Neural progenitor cell (in vitro differentiated cells): Measurements from ENCODE around the gene CWC22. TPM values are rescaled to one million over a fixed set of nuclear protein-coding genes. Genes with fewer than 3 reads are reported as not detected.

ENCODE experiments used
- DNase-seq: peaks from one replicate; pipeline ENCODE4 v3.0.0-alpha.2; 2016; ENCODE audit warnings: low spot score
- H2AFZ ChIP-seq: fragments of 200-600 bp; sonication (generic); replicated peaks from 2 replicates; pipeline ENCODE4 v1.6.1; 2016; ENCODE audit warnings: antibody characterized with exemption
- H3F3A ChIP-seq: fragments of 200-600 bp; sonication (generic); 2 replicates; pipeline ENCODE4 v1.6.1; 2016; ENCODE audit warnings: antibody characterized with exemption, low read depth
- H3K27ac ChIP-seq: fragments of 200-600 bp; sonication (generic); 2 replicates; pipeline ENCODE4 v1.5.1; 2016; ENCODE audit warnings: mild to moderate bottlenecking
- H3K27me3 ChIP-seq: fragments of 200-600 bp; sonication (generic); 2 replicates; pipeline ENCODE4 v1.6.1; 2016; ENCODE audit warnings: mild to moderate bottlenecking, moderate library complexity
- H3K36me3 ChIP-seq: fragments of 200-600 bp; sonication (generic); 2 replicates; pipeline ENCODE4 v1.5.1; 2016
- H3K4me1 ChIP-seq: fragments of 200-600 bp; sonication (generic); 2 replicates; pipeline ENCODE4 v1.6.1; 2016; ENCODE audit warnings: mixed run types
- H3K4me2 ChIP-seq: fragments of 200-600 bp; sonication (generic); 2 replicates; pipeline ENCODE4 v1.6.1; 2016
- H3K4me3 ChIP-seq: fragments of 200-600 bp; sonication (generic); 2 replicates; pipeline ENCODE4 v1.5.1; 2016
- H3K79me2 ChIP-seq: fragments of 200-600 bp; sonication (generic); 2 replicates; pipeline ENCODE4 v1.6.1; 2016; ENCODE audit warnings: low read depth
- H3K9ac ChIP-seq: fragments of 200-600 bp; sonication (generic); 2 replicates; pipeline ENCODE4 v1.6.1; 2016
- H3K9me3 ChIP-seq: fragments of 200-600 bp; sonication (generic); 2 replicates; pipeline ENCODE4 v1.5.1; 2016; ENCODE audit warnings: low read depth
- H4K20me1 ChIP-seq: fragments of 200-600 bp; sonication (generic); 2 replicates; pipeline ENCODE4 v1.6.1; 2016; ENCODE audit warnings: low read depth
- H3K27ac Mint-ChIP-seq: 3 replicates; pipeline ENCODE4 v1.8.0; 2021; ENCODE audit warnings: mixed read lengths
- H3K27me3 Mint-ChIP-seq: 2 replicates; pipeline ENCODE4 v1.8.0; 2022; ENCODE audit warnings: low read depth, mild to moderate bottlenecking, inconsistent platforms, moderate library complexity, mixed read lengths; ENCODE audit not compliant: insufficient read depth
- H3K36me3 Mint-ChIP-seq: 3 replicates; pipeline ENCODE4 v1.8.0; 2021; ENCODE audit warnings: mixed read lengths
- H3K4me1 Mint-ChIP-seq: 3 replicates; pipeline ENCODE4 v1.8.0; 2021; ENCODE audit warnings: mixed read lengths
- H3K4me3 Mint-ChIP-seq: 3 replicates; pipeline ENCODE4 v1.8.0; 2021; ENCODE audit warnings: mild to moderate bottlenecking, moderate library complexity, mixed read lengths
- H3K9me3 Mint-ChIP-seq: 3 replicates; pipeline ENCODE4 v1.8.0; 2020; ENCODE audit warnings: mixed read lengths
- EZH2 ChIP-seq: fragments of 200-600 bp; sonication (generic); IDR thresholded peaks from 2 replicates; pipeline ENCODE4 v1.6.1; 2017; ENCODE audit warnings: antibody characterized with exemption, mild to moderate bottlenecking, moderate library complexity
- EZH2phosphoT487 ChIP-seq: fragments of 200-600 bp; sonication (generic); IDR thresholded peaks from 2 replicates; pipeline ENCODE4 v1.6.1; 2017; ENCODE audit warnings: antibody characterized with exemption
- total RNA-seq: library from RNA; depleted of rRNA; stranded (reverse); fragments of >200 nt; gene quantifications from 2 replicates; pipeline ENCODE4 v1.2.3, GENCODE V29; 2015; ENCODE audit warnings: low replicate concordance
- TF ChIP-seq, protein P1 (sequence below): fragments of 200-600 bp; sonication (generic); IDR thresholded peaks from 2 replicates; pipeline ENCODE4 v1.5.1; 2017; ENCODE audit warnings: antibody characterized with exemption, mild to moderate bottlenecking

Gene CWC22
- total RNA-seq, 1 donor from 2014 or later: 60.2 TPM

DNA sequence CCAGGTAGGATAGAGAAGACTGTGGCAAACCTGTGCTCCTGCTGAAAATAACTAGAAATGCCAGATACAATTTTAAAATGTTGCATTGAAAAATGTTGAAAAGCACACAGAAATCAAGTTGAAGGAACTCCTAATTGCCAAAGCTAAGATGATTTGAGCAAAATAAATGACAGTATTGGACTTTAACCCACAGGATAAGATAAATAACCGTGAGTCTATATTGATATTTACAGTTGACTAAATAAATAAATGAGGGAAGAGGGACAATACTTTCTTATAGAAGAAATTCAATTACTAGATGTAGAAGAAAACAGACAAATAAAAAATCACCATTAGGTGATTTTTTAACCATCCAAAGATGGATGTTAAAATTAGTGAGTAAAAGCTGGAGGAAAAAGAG lies 59.0 kb downstream of the CWC22 start:
- no peaks in the 10 kb centered on the region for H3K9me3 Mint-ChIP-seq
- H4K20me1 ChIP-seq: no peaks in the 10 kb centered on the region

DNA sequence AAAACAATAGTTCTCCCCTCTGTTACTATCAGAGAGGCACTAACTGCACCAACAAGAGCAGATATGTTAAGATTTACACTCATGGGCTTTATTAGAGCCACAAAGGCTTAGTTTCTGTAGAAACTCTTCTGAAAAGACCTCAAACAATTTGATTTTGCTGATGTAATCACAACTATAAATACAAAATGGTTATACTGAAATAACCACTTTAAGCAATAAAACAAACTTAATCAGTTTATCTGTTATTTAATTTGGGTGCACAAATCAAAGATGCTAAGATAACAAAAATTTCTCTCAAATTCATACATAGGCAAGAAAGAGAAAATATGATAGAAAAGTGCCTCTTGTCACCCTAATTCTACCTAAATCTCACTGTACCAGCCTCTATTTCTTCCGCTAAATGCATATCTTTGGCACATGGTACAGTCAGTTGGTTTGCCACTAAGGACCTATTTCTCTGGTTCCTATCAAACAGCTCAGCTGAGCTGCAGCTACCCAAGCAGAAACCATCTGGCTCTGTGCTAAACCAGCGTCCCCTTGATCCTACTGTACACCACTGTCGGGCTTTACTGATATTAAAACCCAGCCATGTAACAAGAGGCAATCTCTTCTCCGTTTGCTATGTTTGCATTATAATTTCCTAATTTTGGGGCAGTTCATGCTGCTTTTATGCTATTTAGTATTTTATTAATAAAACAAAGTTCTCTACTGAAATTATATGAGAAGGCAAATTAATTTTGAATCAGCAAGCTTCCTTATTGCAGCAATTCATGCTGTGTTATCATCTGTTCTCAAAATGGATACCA lies 60.1 kb downstream of the CWC22 start:
- H3K4me1 Mint-ChIP-seq: no peaks in the 10 kb centered on the region
- H3K79me2 ChIP-seq: no peaks in the 10 kb centered on the region
- H3K9me3 ChIP-seq: no peaks in the 10 kb centered on the region
- H3K4me3 ChIP-seq: no peak overlapping the region
- no peak overlapping the region for H2AFZ ChIP-seq
- H3K9me3 Mint-ChIP-seq: no peaks in the 10 kb centered on the region
- H4K20me1 ChIP-seq: no peaks in the 10 kb centered on the region
- no peak overlapping the region for H3K27ac ChIP-seq
- H3K9ac ChIP-seq: no peak overlapping the region
- no peak overlapping the region for H3K4me2 ChIP-seq
- H3K4me3 Mint-ChIP-seq: no peak overlapping the region
- H3K27ac Mint-ChIP-seq: no peak overlapping the region
- peaks cover 15% of the 10 kb centered on the region for H3F3A ChIP-seq
- no peaks in the 10 kb centered on the region for H3K27me3 ChIP-seq
- peaks cover 39% of the 10 kb centered on the region for H3K36me3 ChIP-seq
- H3K4me1 ChIP-seq: peaks cover 21% of the 10 kb centered on the region
- H3K36me3 Mint-ChIP-seq: peaks cover 31% of the 10 kb centered on the region
- no peak for TF ChIP-seq EZH2
- TF ChIP-seq EZH2phosphoT487: no peak
- TF ChIP-seq, protein P1, sequence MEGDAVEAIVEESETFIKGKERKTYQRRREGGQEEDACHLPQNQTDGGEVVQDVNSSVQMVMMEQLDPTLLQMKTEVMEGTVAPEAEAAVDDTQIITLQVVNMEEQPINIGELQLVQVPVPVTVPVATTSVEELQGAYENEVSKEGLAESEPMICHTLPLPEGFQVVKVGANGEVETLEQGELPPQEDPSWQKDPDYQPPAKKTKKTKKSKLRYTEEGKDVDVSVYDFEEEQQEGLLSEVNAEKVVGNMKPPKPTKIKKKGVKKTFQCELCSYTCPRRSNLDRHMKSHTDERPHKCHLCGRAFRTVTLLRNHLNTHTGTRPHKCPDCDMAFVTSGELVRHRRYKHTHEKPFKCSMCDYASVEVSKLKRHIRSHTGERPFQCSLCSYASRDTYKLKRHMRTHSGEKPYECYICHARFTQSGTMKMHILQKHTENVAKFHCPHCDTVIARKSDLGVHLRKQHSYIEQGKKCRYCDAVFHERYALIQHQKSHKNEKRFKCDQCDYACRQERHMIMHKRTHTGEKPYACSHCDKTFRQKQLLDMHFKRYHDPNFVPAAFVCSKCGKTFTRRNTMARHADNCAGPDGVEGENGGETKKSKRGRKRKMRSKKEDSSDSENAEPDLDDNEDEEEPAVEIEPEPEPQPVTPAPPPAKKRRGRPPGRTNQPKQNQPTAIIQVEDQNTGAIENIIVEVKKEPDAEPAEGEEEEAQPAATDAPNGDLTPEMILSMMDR: no peak
- DNase-seq: no peak
- H3K27me3 Mint-ChIP-seq: no peaks in the 10 kb centered on the region

More for the DNA sequence above, 59.0 kb downstream of the CWC22 start:
- Histone ChIP-seq H3K79me2 (no peaks in the 10 kb centered on the region), H3K27me3 (no peaks in the 10 kb centered on the region), H3K9me3 (no peaks in the 10 kb centered on the region), H3K9ac (no peak overlapping the region), H3K27ac (peak overlapping the region; percentile 5), H3K4me3 (no peak overlapping the region), H3K4me2 (no peak overlapping the region), H2AFZ (no peak overlapping the region), H3F3A (peaks cover 5% of the 10 kb centered on the region), H3K4me1 (peaks cover 11% of the 10 kb centered on the region), H3K36me3 (peaks cover 46% of the 10 kb centered on the region)
- TF ChIP-seq EZH2 (no peak), EZH2phosphoT487 (no peak)
- TF ChIP-seq, protein P1: no peak
- no peaks in the 10 kb centered on the region for H3K4me1 Mint-ChIP-seq
- no peak overlapping the region for H3K27ac Mint-ChIP-seq
- no peak for DNase-seq
- peaks cover 28% of the 10 kb centered on the region for H3K36me3 Mint-ChIP-seq
- H3K27me3 Mint-ChIP-seq: no peaks in the 10 kb centered on the region
- no peak overlapping the region for H3K4me3 Mint-ChIP-seq

DNA sequence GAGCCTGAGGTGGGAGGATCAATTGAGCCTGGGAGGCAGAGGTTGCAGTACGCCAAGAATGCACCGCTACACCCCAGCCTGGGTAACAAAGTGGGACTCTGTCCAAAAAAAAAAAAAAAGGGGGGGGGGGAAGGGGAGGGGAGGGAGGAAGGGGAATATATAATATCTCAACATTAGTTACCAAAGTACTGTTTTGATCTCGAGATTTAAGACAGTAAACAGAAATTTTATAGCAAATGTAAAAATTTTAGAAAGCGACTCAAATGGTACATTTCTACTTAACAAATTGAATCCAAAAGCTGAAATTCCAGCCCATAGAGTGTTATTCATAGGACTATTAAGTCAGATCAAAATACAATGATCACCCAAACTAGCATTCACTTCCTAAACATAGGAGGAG lies 60.8 kb downstream of the CWC22 start:
- H3K9me3 Mint-ChIP-seq: no peaks in the 10 kb centered on the region
- peaks cover 18% of the 10 kb centered on the region for H3F3A ChIP-seq
- DNase-seq: no peak
- H3K4me1 Mint-ChIP-seq: no peaks in the 10 kb centered on the region
- peaks cover 27% of the 10 kb centered on the region for H3K36me3 Mint-ChIP-seq
- TF ChIP-seq, protein P1: no peak
- TF ChIP-seq EZH2phosphoT487: no peak
- no peak for TF ChIP-seq EZH2
- H3K9ac ChIP-seq: no peak overlapping the region
- H3K4me2 ChIP-seq: no peak overlapping the region
- H2AFZ ChIP-seq: no peak overlapping the region
- peaks cover 21% of the 10 kb centered on the region for H3K4me1 ChIP-seq
- H3K4me3 ChIP-seq: no peak overlapping the region
- H3K27ac Mint-ChIP-seq: no peak overlapping the region
- H3K27me3 ChIP-seq: no peaks in the 10 kb centered on the region
- H3K79me2 ChIP-seq: no peaks in the 10 kb centered on the region
- H3K27ac ChIP-seq: no peak overlapping the region
- H3K4me3 Mint-ChIP-seq: no peak overlapping the region
- H3K36me3 ChIP-seq: peaks cover 33% of the 10 kb centered on the region
- no peaks in the 10 kb centered on the region for H3K9me3 ChIP-seq
- H3K27me3 Mint-ChIP-seq: no peaks in the 10 kb centered on the region
- H4K20me1 ChIP-seq: no peaks in the 10 kb centered on the region
